ENCODE measurements around the gene KCNIP4. TPM values are rescaled to one million over a fixed set of nuclear protein-coding genes. Genes with fewer than 3 reads are reported as not detected.

Gene KCNIP4
- total and polyA plus RNA-seq, 2 of the 8 experiments (the other 6 are each of a cell fraction or from before 2014, with no cell fraction given), result 0.06 TPM; not detected in 1

GRCh38 chr4:20983763-20984575 is 964.6 kb downstream of the KCNIP4 start:
- peak overlapping the region; percentile 4 for H4K8ac ChIP-seq (ENCODE audit: extremely low read depth, insufficient read depth, low read length)
- H2BK20ac ChIP-seq (ENCODE audit: low read length), result no peak overlapping the region
- FAIRE-seq, result no peak
- H2BK12ac ChIP-seq (ENCODE audit: low read depth, low read length), result no peak overlapping the region
- H3K4me1 ChIP-seq (replicated peaks in 1 of 4; ENCODE audit: control insufficient read depth in 3 of 4, insufficient read depth in 4 of 4, low read length in 3 of 4), result peaks cover 0 to 10% (median 0%) of the 10 kb centered on the region in 4 experiments; a peak in 3 of 7 replicates
- H3K9me3 ChIP-seq (ENCODE audit: insufficient read depth in 2 of 2, low read depth in 1 of 2, low read length in 1 of 2), result no peaks in the 10 kb centered on the region
- H3K14ac ChIP-seq (ENCODE audit: insufficient read length), result no peak overlapping the region
- H4K5ac ChIP-seq (ENCODE audit: insufficient read length, low read depth, low read length), result no peak overlapping the region
- peaks cover 5% of the 10 kb centered on the region for H3K23me2 ChIP-seq (ENCODE audit: low read depth, low read length)
- WGBS, 2 experiments (ENCODE audit: extremely low coverage in 1 of 2, insufficient coverage in 1 of 2, insufficient read length in 1 of 2, insufficient replicate concordance in 2 of 2, low coverage in 1 of 2, low lambda C conversion rate in 2 of 2, missing lambda C conversion rate in 1 of 2), result 17% methylated on average over 23 of the region's 31 CpGs; no CpG with 5 or more reads in 1 of the 2 experiments
- peaks cover 0 to 13% (median 11%) of the 10 kb centered on the region in 4 experiments; a peak in 6 of 7 replicates for H3K27me3 ChIP-seq (replicated peaks in 1 of 4; ENCODE audit: control insufficient read depth in 3 of 4, extremely low read depth in 1 of 4, insufficient read depth in 3 of 4, low read length in 3 of 4)
- no peak overlapping the region for H2BK120ac ChIP-seq (replicated peaks; ENCODE audit: low read depth, low read length)
- no peak overlapping the region for H3K23ac ChIP-seq (ENCODE audit: insufficient read length)
- H3K56ac ChIP-seq (replicated peaks; ENCODE audit: insufficient read length, low read depth, low read length), result no peak overlapping the region
- peak; percentile 10 to 72 for DNase-seq (ENCODE audit: low read depth in 1 of 2, low spot score in 2 of 2)
- CTCF ChIA-PET (ENCODE audit: partially characterized antibody), result interaction anchor here (0.5 to 1.5 kb wide), 4 partner anchors 19 to 223 kb away, joined by 3 to 8 read pairs (median 4); no protein-coding TSS in a partner anchor
- no peaks in the 10 kb centered on the region for H3K79me2 ChIP-seq (ENCODE audit: control insufficient read depth in 1 of 2, insufficient read depth in 2 of 2, low read length in 2 of 2)
- H2BK15ac ChIP-seq (ENCODE audit: low read length), result no peak overlapping the region
- no peak overlapping the region for H3K27ac ChIP-seq (ENCODE audit: low read depth, low read length)
- peak overlapping the region; percentile 14 to 52 (median 39) for H3K4me3 ChIP-seq (ENCODE audit: extremely low read depth in 1 of 4, insufficient read depth in 2 of 4, low read depth in 3 of 4, low read length in 4 of 4)
- POLR2A ChIA-PET (ENCODE audit: partially characterized antibody), result interaction anchor here (0.9 kb wide), 1 partner anchor 10 kb away, joined by 3 read pairs; no protein-coding TSS in a partner anchor
- no peaks in the 10 kb centered on the region for H4K20me1 ChIP-seq (replicated peaks in 1 of 2; ENCODE audit: control insufficient read depth in 1 of 2, insufficient read depth in 2 of 2, low read length in 2 of 2)
- no peak overlapping the region for H4K91ac ChIP-seq (replicated peaks; ENCODE audit: insufficient read length, low read length)
- H3K36me3 ChIP-seq (ENCODE audit: control insufficient read depth in 2 of 4, insufficient read depth in 4 of 4, low read length in 3 of 4), result no peaks in the 10 kb centered on the region
- no peak overlapping the region; a peak in 1 of 7 replicates for H3K9ac ChIP-seq (replicated peaks in 1 of 4; ENCODE audit: extremely low read depth in 1 of 4, low read depth in 3 of 4, low read length in 3 of 4)
- no peak overlapping the region for H3K4ac ChIP-seq (replicated peaks; ENCODE audit: insufficient read length, low read depth, low read length)
- TF ChIP-seq HDAC6 (IDR thresholded peaks at IDR 0.05; ENCODE audit: low read depth, low read length) (peak; percentile 31), KDM4A (IDR thresholded peaks at IDR 0.05; ENCODE audit: low read depth, low read length, severe bottlenecking) (peak; percentile 19), E2F6 (IDR thresholded peaks at IDR 0.05) (peak; percentile 68), HDAC2 (IDR thresholded peaks at IDR 0.05; ENCODE audit: borderline replicate concordance in 1 of 2, low read depth in 2 of 2, low read length in 2 of 2) (no peak), JUND (IDR thresholded peaks at IDR 0.05; ENCODE audit: low read length) (0 out of 2 replicates have a peak, but pooled peaks have one; percentile 17), MAX (IDR thresholded peaks at IDR 0.05) (peak; percentile 50; the same call in 1 of the 2 replicates), SP1 (IDR thresholded peaks at IDR 0.05; ENCODE audit: low read depth, low read length) (no peak), CBX5 (IDR thresholded peaks at IDR 0.05; ENCODE audit: low read depth, low read length) (no peak), ASH2L (IDR thresholded peaks at IDR 0.05; ENCODE audit: low read length) (peak; percentile 56)
- H2AK5ac ChIP-seq (ENCODE audit: low read depth, low read length), result no peak overlapping the region
- H2AFZ ChIP-seq (ENCODE audit: low read length), result peak overlapping the region; percentile 65; the same call in 1 of the 2 replicates
- no peak overlapping the region for H3K18ac ChIP-seq (ENCODE audit: extremely low read depth, low read length)
- H3K4me2 ChIP-seq (ENCODE audit: insufficient read depth in 1 of 2, low read depth in 2 of 2, low read length in 2 of 2), result peak overlapping the region; percentile 76 to 78
- no peaks in the 10 kb centered on the region for H3K79me1 ChIP-seq (ENCODE audit: low read depth, low read length)
- H2BK5ac ChIP-seq (ENCODE audit: low read depth, low read length), result no peak overlapping the region

Measured in H1 (cell line).